HG03025 (cell line): ENCODE results near the gene FHOD3.
"Not testable (repeated sequence)": the region's sequence is repeated elsewhere in the genome, so short reads cannot be mapped to it uniquely, and the experiment has no call there.

Source experiments
- ATAC-seq: cut with Tn5 transposase; IDR thresholded peaks from one replicate; pipeline ENCODE4 v1.9.1; 2021; ENCODE audit warnings: mild to moderate bottlenecking, moderate library complexity; ENCODE audit not compliant: unreplicated experiment, low FRiP score

FHOD3 gene

DNA sequence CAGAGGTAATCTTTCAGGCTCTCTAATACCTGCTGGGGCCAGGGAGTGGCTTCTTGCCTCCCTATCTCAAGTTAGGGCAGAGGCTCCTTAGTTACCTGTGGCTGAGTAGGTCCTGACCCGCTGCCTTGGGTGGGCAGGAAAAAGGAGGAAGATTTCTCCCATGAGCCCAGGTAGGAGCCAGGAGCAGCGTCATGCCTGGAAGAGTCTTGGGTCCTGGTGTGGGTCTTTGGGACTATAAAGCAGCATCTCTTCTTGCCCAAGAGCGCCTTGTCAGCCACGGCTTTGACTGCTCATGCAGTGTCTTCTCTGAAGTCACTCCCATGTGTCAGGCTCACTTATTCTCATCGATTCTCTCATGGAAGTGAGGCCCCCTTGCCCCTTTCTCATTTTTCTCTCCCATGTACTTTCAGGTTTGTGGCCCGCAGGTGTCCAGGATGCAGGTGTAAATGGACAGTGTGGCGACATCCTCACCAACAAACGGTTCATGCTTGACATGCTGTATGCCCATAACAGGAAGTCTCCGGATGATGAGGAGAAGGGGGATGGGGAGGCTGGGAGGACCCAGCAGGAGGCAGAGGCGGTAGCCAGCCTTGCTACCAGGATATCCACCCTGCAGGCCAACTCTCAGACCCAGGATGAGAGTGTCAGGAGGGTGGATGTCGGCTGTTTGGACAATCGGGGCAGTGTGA, 420.1 kb downstream of the FHOD3 start:
- no peak for ATAC-seq

DNA sequence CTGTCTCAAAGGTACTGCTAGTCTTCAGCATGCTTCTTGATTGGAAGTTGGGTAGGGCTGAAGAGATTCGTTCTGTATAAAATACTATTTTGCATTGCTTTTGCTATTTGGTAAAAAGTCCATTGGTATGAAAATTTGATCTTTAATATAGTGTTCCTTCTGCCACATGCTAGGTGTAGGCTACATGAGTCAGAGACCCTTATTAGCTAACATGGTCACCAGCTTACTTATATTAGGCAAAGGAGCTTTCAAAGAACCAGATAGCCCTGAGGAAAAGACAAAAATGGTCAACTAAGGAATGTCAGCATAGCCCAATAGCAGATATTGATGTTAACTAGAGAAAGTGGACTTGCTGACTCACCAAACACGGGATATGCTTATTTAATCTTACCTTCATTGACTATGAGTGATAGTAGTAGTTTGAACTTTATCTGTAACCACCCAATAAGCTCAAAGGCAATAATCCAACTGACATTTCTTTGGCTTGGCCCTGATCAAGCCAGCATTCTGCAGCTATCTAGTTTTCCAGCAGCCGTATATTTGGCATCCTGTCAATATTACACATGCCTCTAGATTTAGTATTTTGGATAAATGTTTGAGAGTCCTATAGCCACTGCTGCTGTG, 421.3 kb downstream of the FHOD3 start:
- ATAC-seq: no peak

DNA sequence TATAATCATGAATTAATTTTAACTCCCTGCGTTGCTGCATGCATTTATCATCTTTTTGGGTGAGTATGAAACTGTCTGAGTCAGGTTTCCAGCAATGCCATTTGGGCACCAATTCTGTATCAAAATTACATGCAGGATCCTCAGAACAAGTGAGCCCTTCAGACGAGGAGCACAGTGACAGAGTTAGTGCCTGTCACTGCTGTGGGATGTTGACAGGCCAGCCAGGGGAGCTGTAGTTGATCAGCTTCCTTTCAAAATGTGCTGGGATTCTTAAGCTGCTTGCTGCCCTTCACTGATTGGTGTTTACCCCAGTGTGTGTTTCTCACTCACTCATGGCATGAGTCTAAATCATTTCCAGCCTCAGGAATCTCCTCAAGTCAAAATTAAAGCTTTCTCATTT, 422.1 kb downstream of the FHOD3 start:
- no peak for ATAC-seq

DNA sequence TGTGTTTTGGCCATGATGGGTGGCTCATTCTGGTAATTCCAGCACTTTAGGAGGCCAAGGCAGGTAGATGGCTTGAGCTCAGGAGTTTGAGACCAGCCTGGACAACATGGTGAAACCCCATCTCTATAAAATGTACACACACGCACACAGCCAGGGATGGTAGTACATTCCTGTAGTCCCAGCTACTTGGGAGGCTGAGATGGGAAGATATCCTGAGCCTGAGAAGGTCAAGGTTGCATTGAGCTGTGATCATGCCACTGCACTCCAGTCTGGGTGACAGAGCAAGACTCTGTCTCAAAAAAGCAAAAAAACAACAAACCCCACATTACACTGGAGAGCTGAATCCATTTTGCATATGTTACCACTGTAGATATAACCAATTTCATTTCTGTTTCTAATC, 423.8 kb downstream of the FHOD3 start:
- not testable (repeated sequence) for ATAC-seq

DNA sequence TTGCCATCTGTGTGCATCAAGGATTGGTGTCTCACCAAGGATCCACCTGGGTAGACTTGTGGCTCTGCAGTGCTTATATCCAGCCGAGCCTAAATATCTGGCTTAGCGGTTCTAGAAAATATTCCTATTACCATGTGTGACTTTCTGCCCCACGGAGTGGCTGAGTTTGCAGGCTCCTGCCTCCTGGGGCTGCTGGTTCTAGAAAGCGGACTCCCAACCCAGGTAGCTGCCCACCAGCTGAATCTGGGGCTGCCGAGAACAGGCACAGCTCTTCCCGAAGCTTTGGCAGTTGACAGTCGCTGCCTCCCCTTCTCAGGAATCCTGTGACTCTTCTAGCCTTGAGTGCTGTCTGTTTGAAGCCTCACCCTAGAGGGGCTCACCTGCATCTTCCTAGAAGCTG, 426.7 kb downstream of the FHOD3 start:
- no peak for ATAC-seq

DNA sequence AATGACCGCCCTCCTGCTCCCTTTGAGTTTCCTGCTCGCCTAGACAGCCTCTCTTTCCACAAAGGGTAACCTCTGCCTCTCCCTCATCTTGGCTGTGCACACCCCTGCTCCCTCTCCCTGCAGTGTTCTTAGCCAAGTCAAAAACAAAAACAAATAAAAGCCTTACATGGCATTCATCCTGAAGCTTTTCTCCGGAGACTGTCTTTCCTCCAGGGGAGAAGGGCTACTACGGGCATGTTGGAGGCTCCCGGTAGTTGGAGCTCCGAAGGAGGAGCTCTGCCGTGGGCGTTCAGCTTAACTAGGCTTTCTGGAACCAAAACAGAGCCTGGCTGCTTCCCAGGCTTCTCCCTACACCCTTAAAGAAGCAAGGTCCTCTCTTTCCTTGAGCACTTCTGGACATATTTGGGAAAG, 427.1 kb downstream of the FHOD3 start:
- ATAC-seq: no peak

DNA sequence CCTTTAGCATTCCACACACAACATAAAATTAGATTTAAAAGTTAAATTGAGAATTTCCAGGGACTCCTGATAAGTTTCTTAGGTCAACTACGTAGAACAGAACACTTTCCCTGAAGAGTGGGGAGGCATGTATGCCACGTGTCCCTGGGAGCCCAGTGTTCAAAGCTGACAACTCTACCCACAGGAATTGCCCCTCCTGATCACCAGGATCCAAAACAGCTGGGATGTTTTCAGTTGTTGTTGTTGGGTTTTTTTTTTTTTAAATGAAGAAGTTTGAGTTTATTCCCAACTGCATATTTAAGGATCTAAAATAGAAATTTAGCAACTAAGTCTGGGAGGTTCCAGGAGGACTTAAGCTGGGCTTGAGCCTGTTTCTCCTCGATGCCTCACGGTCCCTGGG, 430.8 kb downstream of the FHOD3 start:
- no peak for ATAC-seq

DNA sequence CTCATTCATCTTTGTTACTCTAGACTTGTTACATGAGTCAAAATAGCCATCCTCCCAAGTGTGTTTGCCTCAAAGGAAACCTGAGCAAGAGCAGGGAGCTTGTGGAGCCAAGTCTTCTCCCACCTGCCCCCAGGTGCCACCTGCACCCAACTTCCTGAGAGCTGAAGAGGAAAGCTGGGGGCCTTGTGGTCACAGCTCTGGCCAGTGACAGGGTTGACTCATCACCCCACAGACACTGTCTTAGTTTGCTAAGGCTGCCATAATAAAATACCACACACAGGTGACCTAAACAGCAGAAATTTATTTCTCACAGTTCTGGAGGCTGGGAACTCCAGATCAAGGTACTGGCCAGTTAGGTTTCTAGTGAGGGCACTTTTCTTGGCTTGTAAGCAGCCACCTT, 431.7 kb downstream of the FHOD3 start:
- no peak for ATAC-seq

DNA sequence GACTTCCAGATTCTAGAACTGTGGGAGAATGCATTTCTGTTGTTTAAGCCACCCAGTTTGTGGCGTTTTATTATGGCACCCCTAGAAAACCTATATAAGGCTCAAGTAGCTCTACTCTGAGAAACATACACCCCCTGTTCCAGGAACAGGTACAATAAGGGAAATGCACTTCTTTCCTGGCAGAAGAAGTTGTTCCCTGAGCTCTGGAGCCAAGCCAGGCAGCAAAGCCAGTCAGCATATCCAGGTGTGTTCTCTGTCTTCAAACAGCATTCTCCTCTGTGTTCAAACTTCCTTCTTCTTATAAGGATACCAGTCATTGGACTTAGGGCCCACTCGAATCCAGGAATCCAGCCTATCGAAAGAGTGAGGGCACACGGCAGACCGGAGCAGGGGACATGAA, 434.8 kb downstream of the FHOD3 start:
- ATAC-seq: no peak

DNA sequence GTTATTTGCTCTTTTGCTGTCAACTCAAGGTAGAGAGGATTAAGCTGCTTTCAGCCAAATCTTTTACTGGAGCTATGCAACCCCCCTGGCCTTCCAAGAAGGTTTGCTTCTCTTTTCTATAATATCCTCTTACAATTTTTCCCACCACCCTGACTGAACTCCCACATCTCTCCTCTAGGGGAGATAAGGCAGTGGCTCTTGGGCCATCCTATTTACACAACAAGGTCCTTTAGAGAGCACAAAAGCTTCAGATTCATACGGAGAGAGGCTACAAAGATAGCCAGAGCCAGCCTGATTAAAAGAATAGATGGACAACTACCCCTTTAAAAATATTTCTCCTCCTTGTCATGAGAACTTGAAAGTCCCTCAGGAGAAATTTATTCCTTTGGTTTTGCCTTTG, 435.6 kb downstream of the FHOD3 start:
- no peak for ATAC-seq

DNA sequence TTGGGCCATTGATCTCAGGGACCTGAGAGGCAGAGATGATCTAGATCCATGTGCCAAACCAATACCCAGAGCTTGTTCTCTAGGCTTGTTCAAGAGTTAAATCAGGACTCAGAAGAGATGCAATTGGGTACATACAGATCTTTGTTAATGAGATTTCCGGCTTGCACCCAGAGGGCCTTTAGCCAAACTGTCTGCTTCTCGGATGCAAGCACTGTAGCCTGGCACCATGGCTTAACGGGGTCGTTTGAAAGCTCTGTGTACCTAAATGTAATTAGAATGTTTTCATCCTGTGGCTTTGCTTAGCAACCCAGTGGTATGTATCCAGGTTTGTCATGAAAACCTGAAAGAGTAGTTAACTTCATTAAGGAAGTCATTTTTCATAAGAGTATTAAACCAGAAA, 437.1 kb downstream of the FHOD3 start:
- no peak for ATAC-seq

DNA sequence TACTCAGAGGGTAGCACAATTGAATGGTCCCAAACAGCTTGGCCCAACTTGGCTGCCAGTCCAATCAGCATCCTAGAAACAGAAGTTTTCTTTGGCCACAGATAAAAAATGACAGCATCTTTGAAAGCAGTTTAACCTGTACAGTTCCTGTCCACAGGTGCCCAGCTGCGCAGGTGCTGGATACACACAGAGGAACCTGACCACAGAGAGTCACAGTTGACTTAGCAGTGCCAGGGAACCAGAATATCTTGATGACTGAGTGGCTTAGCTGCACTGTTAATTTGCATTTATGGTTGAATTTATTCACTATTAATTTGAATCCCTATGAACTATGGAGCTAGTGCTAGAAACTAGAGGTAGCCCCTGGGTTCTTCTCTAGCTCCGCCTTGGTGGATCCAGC, 437.6 kb downstream of the FHOD3 start:
- no peak for ATAC-seq

DNA sequence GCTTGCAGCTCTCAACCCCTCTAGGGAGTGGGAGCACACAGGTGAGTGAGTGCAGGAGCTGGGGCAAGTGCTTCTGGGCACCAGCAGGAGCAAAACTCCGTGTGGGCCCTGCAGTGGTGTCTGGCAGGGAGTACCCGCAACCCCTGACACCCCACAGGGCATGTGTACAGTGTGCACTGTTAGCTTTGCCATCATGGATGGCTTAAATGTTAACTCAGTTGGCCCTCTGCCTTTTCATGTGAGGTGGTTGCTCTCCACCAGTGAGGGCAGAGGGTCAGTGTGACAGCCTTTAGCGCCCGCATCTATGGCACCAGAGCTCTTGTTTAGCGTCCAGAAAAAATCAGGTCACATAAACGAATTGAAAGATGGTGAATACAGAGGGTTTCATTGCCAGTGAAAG, 438.6 kb downstream of the FHOD3 start:
- ATAC-seq: no peak

DNA sequence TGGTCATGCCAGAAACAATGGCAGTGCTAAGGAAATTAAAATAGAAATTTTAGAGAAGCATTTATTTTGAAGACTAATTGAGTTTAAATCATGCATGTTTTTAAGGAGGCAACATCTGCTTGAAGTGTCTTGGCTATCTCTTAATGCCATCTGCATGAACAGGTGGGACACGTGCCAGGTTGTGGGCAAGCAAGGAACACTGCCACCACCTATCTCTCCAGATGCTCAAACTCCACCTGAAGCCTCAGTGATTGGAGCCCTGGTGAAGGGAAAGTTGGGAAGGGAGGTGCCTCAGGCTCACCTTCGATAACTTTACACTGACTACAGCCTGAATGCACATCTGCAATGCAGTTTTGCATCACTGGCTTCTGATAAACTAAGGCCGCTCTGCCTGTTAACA, 439.8 kb downstream of the FHOD3 start:
- ATAC-seq: no peak

DNA sequence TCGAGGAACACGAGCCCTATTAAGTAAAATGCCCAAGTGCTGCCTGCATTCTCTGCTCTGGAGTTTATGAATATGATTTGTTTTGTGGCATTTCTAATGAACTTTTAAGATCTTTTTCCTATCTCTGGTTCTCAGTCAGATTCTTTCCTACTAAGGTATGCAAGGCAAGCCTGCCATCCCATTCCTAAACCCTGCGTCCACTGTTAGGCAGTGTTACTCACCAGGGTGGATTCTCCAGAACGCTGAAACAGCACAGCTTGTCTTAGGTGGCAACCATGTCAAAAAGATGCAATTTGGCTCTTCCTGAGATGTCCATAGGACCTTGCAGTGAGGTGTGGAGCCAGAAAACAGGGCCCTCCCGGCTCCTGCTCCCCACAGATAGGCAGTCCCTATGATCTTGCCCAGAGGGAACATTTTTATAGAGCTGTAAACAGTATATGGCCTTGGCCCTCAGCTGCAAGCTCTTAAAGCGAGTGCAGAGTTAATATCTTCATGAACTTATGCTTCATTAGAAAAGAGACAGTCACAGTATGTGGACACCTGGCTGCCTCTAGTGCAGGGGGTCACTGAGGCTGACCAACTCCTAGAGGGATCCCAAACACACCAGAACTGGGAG, 446.9 kb downstream of the FHOD3 start:
- no peak for ATAC-seq

DNA sequence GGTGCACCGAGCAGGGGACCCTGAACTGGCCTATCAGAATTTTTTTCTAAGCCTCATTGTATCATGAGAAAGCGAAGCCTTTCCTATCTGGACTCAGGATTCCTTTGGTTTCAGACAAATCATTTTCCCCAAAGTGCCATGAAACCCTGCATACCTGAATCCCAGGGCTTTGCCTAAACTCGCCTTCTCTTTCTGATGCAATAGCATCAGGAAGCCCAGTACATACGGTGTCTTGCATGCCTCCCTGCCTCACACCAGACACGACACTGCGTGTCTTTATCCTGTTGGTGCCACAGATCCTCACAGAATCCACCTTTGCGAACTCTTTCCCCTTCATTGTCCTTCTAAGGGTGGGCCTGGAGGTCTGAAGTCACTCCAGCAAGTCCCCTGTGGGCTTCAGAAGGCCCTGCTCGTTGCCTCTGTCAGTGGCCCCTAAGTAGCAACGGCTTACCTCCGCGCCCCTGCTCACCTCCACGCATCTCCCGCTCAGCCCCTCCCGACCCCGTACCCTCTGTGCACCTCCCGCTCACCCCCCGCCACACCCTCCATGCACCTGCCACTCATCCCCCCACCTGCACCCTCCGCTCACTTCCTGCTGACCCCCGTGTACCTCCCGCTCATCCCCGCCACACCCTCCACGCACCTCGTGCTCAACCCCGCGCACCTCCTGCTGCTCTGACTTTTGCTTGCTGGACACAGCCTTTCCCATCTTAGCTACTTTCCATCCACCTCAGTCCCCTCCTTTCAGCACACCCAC, 447.9 kb downstream of the FHOD3 start:
- ATAC-seq: no peak

DNA sequence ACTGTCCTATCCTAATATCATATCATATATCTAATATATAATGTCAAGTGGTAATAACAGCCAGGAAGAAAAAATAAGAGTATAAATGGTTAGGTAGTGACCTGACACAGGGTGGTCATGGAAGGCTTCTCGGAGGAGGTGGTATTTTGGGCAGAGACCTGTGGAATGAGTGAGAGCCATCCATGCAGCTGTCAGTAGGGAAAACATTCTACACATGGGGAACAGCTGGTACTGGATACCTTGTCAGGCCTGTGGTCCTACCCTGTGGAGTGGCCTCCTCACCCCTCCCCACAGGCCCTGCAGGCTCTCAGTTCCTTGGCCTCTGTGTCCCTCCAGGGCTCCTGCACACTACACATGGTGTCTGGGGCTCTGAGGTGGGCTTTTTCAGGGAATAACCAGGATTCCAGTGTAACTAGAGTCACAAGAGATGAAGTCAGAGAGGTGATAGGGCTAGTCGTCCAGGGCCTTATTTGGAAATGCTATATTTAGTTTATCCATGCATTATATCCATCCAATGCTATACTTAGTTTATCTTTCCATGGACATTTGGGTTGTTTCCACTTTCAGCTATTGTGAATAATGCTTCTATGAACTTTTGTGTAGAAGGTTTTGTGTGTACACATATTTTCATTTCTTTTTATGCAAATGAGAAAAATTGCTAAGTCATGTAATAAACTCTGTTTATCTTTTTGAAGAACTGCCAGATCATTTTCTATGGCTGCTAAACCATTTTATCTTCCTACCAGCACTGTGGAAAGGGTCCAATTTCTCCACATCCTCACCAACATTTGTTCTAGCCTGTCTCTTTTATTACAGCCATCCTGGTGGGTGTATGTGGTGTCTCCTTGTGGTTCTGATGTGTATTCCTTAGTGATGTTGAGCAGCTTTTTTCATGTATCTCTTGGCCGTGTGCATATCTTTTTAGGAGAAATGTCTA, 455.7 kb downstream of the FHOD3 start:
- no peak for ATAC-seq

DNA sequence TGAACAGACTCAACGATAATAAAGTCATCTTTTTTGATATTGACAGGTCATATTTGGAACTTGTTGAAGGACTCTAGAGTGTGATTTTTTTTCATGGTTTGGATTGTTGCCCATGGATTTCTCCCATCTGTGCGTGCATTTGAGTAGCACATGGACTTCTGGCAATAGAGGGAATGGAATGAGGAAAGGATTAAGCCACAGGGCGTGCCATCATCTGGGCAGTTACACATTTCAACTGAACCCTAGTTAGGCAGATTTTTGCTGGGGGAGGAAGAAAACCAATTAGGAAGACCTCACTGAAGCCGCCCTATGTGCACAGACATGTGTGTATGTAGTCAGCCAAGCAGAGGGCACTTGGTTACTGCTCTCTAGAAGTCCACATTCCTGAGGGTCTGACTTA, 458.7 kb downstream of the FHOD3 start:
- no peak for ATAC-seq

DNA sequence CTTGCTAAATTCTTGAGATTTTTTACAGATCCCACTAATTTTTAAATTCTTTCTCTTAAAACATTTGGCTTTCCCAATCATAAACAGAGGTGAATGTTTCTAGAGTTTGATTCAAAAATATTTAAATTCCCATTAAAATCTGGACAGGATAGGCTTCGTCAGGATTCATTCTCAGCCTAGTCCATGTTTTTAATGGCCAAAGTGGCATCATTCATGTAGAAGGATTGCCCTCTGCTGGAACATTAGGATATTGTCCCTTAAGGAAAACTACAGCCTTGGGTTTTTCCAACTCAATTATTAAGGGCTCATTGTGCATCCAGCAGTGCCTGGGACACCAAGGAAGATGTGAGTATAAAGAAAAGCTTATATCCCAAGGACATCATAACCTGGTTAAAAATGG, 459.6 kb downstream of the FHOD3 start:
- no peak for ATAC-seq

DNA sequence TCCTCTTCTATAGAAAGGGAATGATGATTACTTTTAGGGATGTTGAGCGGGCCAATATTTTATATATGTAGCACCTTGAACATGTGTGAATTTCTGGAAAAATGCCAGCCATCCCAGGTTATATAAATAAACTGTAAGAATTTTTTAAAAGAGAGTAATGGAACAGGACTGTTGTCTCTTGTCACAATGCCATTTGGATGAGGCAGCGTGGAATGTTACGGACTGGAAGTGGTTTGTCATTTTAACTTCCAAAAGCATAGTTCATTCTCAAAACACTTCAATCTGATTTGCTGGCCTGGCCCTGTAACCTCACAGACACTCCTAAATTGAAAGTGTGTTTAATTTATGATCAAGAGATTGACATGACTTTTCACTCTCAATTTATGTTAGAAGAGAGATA, 460.5 kb downstream of the FHOD3 start:
- no peak for ATAC-seq
